Gastrocnemius medialis (tissue), 4 donors: ENCODE measurements around the gene PFKFB2.

ENCODE experiments used
- CTCF ChIP-seq, 5 experiments: fragments of 450-650 bp in 3 of 5; fragments of 200-600 bp in 2 of 5; sonication (generic) in 2 of 5; IDR thresholded peaks in 4 of 5; conservative IDR thresholded peaks in 1 of 5; 1 replicate in 4 of 5; 2 replicates in 1 of 5; pipeline ENCODE4 v1.5.1; 2016 to 2019; ENCODE audit warnings: antibody characterized with exemption in 5 of 5, mild to moderate bottlenecking in 3 of 5, moderate library complexity in 3 of 5
- POLR2A ChIP-seq, 2 donors: fragments of 450-650 bp; IDR thresholded peaks; one replicate each; pipeline ENCODE4 v1.6.1; 2017; ENCODE audit warnings: antibody characterized with exemption in 2 of 2, mild to moderate bottlenecking in 2 of 2, moderate library complexity in 2 of 2

GRCh38 chr1:207009182-207009850 lies 43.8 kb upstream of the PFKFB2 start:
- TF ChIP-seq CTCF (IDR thresholded peaks at IDR 0.05 in 4 of 5, conservative IDR thresholded peaks at IDR 0.05 in 1 of 5) (no peak), POLR2A (IDR thresholded peaks at IDR 0.05) (no peak)
